ENCODE results near the gene TMEM106C.

DNA sequence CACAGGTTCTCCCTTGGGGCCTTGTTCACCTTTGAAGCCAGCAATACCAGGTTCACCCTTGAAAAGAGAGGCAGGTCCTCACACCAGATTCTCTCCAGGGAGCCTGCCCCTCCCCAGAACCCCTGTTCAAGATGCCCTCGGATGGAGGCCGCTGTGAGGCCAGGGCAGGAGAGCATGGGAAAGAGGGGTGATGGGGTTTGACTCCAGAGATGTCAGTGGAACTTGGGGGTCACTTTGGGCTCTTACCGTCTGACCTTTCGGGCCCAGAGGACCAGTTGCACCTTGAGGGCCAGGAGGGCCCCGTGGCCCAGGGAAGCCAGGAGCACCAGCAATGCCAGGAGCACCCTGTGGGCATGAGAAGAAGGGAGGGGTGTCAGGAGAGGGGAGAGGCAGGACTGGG is 23.4 kb downstream of the TMEM106C start:
- TF ChIP-seq RELA (CRISPR knock-in tag; IDR thresholded peaks at IDR 0.05) (no peak), ZNF572 (CRISPR knock-in tag; IDR thresholded peaks at IDR 0.05) (no peak), TOE1 (CRISPR knock-in tag; IDR thresholded peaks at IDR 0.05) (no peak), ZFP36 (IDR thresholded peaks at IDR 0.05; ENCODE audit: borderline replicate concordance, low read depth, low read length, partially characterized antibody) (no peak), POLR2A (IDR thresholded peaks at IDR 0.05; ENCODE audit: insufficient read depth in 1 of 2, low read depth in 2 of 2, low read length in 2 of 2) (no peak)
- TF ChIP-seq, protein P1, sequence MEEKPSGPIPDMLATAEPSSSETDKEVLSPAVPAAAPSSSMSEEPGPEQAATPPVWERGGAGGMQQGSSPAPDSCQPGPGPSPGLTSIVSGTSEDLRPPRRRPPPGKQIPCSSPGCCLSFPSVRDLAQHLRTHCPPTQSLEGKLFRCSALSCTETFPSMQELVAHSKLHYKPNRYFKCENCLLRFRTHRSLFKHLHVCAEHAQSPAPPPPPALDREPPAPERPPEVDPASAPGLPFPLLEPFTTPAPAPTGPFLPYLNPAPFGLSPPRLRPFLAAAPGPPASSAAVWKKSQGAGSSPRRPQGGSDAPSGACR (CRISPR knock-in tag; IDR thresholded peaks at IDR 0.05) = no peak
- TF ChIP-seq, protein P2, sequence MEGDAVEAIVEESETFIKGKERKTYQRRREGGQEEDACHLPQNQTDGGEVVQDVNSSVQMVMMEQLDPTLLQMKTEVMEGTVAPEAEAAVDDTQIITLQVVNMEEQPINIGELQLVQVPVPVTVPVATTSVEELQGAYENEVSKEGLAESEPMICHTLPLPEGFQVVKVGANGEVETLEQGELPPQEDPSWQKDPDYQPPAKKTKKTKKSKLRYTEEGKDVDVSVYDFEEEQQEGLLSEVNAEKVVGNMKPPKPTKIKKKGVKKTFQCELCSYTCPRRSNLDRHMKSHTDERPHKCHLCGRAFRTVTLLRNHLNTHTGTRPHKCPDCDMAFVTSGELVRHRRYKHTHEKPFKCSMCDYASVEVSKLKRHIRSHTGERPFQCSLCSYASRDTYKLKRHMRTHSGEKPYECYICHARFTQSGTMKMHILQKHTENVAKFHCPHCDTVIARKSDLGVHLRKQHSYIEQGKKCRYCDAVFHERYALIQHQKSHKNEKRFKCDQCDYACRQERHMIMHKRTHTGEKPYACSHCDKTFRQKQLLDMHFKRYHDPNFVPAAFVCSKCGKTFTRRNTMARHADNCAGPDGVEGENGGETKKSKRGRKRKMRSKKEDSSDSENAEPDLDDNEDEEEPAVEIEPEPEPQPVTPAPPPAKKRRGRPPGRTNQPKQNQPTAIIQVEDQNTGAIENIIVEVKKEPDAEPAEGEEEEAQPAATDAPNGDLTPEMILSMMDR (CRISPR knock-in tag; IDR thresholded peaks at IDR 0.05) = no peak
- TF ChIP-seq, protein P3, sequence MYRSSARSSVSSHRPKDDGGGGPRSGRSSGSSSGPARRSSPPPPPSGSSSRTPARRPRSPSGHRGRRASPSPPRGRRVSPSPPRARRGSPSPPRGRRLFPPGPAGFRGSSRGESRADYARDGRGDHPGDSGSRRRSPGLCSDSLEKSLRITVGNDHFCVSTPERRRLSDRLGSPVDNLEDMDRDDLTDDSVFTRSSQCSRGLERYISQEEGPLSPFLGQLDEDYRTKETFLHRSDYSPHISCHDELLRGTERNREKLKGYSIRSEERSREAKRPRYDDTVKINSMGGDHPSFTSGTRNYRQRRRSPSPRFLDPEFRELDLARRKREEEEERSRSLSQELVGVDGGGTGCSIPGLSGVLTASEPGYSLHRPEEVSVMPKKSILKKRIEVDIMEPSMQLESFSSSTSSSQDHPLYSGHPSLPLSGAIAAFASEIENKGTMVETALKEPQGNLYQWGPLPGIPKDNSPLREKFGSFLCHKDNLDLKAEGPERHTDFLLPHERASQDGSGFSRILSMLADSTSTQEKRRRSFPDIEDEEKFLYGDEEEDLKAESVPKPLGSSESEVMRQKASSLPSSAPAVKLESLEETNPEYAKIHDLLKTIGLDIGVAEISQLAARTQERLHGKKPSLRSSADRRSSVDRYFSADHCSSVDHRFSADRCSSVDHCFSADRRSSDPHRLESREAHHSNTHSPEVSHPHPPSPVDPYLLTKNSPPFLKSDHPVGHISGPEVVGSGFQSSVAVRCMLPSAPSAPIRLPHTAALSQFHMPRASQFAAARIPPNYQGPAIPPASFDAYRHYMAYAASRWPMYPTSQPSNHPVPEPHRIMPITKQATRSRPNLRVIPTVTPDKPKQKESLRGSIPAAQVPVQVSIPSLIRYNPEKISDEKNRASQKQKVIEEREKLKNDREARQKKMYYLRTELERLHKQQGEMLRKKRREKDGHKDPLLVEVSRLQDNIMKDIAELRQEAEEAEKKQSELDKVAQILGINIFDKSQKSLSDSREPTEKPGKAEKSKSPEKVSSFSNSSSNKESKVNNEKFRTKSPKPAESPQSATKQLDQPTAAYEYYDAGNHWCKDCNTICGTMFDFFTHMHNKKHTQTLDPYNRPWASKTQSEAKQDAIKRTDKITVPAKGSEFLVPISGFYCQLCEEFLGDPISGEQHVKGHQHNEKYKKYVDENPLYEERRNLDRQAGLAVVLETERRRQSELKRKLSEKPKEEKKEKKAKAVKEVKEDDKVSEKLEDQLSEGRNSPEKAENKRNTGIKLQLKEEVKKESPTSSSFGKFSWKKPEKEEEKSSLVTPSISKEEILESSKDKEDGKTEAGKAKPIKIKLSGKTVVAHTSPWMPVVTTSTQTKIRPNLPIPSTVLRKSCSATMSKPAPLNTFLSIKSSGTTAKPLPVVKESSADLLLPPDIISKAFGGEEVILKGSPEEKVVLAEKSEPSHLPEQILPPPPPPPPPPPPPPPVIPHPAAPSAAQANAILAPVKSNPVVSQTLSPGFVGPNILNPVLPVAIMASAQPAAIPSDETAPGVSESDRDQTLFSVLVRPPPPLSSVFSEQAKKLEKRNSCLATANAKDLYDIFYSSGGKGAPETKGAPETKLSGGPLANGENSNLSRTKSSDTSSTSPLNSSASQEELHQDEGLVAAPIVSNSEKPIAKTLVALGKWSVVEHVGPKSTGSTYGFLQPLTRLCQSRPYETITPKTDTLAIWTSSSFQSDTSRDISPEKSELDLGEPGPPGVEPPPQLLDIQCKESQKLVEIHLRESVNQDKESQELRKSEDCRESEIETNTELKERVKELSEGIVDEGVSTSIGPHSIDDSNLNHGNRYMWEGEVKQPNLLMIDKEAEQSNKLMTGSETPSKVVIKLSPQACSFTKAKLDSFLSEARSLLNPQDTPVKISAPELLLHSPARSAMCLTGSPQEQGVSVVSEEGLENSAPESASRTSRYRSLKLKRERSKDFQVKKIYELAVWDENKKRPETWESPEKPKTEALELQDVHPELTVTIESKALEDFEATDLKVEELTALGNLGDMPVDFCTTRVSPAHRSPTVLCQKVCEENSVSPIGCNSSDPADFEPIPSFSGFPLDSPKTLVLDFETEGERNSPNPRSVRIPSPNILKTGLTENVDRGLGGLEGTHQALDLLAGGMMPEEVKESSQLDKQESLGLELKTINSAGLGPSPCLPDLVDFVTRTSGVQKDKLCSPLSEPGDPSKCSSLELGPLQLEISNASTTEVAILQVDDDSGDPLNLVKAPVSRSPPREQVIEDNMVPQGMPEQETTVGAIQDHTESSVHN (CRISPR knock-in tag; IDR thresholded peaks at IDR 0.05) = no peak

Measured in HepG2 (cell line).